Loucy (cell line): ENCODE data around the gene SPIN1.

ENCODE experiments used
- H2AFZ ChIP-seq: fragments of 200-600 bp; sonication (generic); 2 replicates; pipeline ENCODE4 v1.6.0; 2016; ENCODE audit warnings: antibody characterized with exemption, mild to moderate bottlenecking, low read length, moderate library complexity
- H3F3A ChIP-seq: fragments of 200-600 bp; 2 replicates; pipeline ENCODE4 v1.6.0; 2016; ENCODE audit warnings: antibody characterized with exemption, low read depth, mild to moderate bottlenecking
- H3K27me3 ChIP-seq: fragments of 200-600 bp; sonication (generic); 2 replicates; pipeline ENCODE4 v1.6.1; 2014; ENCODE audit warnings: low read length, mild to moderate bottlenecking; ENCODE audit not compliant: insufficient read depth, poor library complexity, severe bottlenecking
- H3K36me3 ChIP-seq: fragments of 200-600 bp; sonication (generic); 2 replicates; pipeline ENCODE4 v1.6.1; 2016; ENCODE audit warnings: low read length; ENCODE audit not compliant: insufficient read depth
- H3K4me1 ChIP-seq: fragments of 200-600 bp; sonication (generic); 2 replicates; pipeline ENCODE4 v1.5.1; 2014; ENCODE audit warnings: low read length, mild to moderate bottlenecking; ENCODE audit not compliant: insufficient read depth, poor library complexity, severe bottlenecking
- H3K4me2 ChIP-seq: fragments of 200-600 bp; sonication (generic); 2 replicates; pipeline ENCODE4 v1.6.0; 2014; ENCODE audit warnings: antibody characterized with exemption, low read length, low read depth, mild to moderate bottlenecking; ENCODE audit not compliant: poor library complexity, severe bottlenecking
- H3K4me3 ChIP-seq: fragments of 200-600 bp; sonication (generic); 2 replicates; pipeline ENCODE4 v1.5.1; 2014; ENCODE audit warnings: low read length, mild to moderate bottlenecking, mixed read lengths; ENCODE audit not compliant: poor library complexity, severe bottlenecking
- H3K79me2 ChIP-seq: fragments of 200-600 bp; sonication (generic); 2 replicates; pipeline ENCODE4 v1.6.1; 2014; ENCODE audit warnings: low read length; ENCODE audit not compliant: insufficient read depth
- H3K9ac ChIP-seq: fragments of 200-600 bp; sonication (generic); 2 replicates; pipeline ENCODE4 v1.6.0; 2014; ENCODE audit warnings: mild to moderate bottlenecking, low read depth, low read length, moderate library complexity; ENCODE audit not compliant: poor library complexity, severe bottlenecking
- H3K9me2 ChIP-seq: fragments of 200-600 bp; sonication (generic); replicated peaks from 2 replicates; pipeline ENCODE4 v1.6.1; 2016; ENCODE audit warnings: low read depth, low read length, mixed read lengths
- H3K9me3 ChIP-seq: fragments of 200-600 bp; sonication (generic); 2 replicates; pipeline ENCODE4 v1.6.1; 2014; ENCODE audit warnings: mild to moderate bottlenecking, antibody characterized with exemption, low read length, low read depth; ENCODE audit not compliant: insufficient read depth
- H4K20me1 ChIP-seq: fragments of 200-600 bp; sonication (generic); 2 replicates; pipeline ENCODE4 v1.6.0; 2014; ENCODE audit warnings: antibody characterized with exemption, low read length, mild to moderate bottlenecking; ENCODE audit not compliant: insufficient read depth, poor library complexity, severe bottlenecking
- EZH2phosphoT487 ChIP-seq: fragments of 200-600 bp; IDR thresholded peaks from 2 replicates; pipeline ENCODE4 v1.6.1; 2018; ENCODE audit warnings: antibody characterized with exemption, mild to moderate bottlenecking, moderate library complexity, borderline replicate concordance
- TF ChIP-seq, protein P1 (sequence below): fragments of 200-600 bp; sonication (generic); conservative IDR thresholded peaks from 2 replicates; pipeline ENCODE4 v1.5.1; 2014; ENCODE audit warnings: mild to moderate bottlenecking, antibody characterized with exemption, low read length

The SPIN1 gene

GRCh38 chr9:88392549-88392948 is 4.3 kb downstream of the SPIN1 start:
- Histone ChIP-seq H3K9me3 (no peaks in the 10 kb centered on the region), H3K36me3 (no peaks in the 10 kb centered on the region), H2AFZ (no peak overlapping the region), H3F3A (no peaks in the 10 kb centered on the region), H3K4me2 (peak overlapping the region; percentile 100), H3K27me3 (no peaks in the 10 kb centered on the region), H3K9me2 (no peaks in the 10 kb centered on the region), H3K79me2 (peaks cover 86% of the 10 kb centered on the region), H3K4me1 (peaks cover 57% of the 10 kb centered on the region), H3K4me3 (peak overlapping the region; percentile 99), H4K20me1 (peaks cover 78% of the 10 kb centered on the region), H3K9ac (peak overlapping the region; percentile 33)
- TF ChIP-seq, protein P1, sequence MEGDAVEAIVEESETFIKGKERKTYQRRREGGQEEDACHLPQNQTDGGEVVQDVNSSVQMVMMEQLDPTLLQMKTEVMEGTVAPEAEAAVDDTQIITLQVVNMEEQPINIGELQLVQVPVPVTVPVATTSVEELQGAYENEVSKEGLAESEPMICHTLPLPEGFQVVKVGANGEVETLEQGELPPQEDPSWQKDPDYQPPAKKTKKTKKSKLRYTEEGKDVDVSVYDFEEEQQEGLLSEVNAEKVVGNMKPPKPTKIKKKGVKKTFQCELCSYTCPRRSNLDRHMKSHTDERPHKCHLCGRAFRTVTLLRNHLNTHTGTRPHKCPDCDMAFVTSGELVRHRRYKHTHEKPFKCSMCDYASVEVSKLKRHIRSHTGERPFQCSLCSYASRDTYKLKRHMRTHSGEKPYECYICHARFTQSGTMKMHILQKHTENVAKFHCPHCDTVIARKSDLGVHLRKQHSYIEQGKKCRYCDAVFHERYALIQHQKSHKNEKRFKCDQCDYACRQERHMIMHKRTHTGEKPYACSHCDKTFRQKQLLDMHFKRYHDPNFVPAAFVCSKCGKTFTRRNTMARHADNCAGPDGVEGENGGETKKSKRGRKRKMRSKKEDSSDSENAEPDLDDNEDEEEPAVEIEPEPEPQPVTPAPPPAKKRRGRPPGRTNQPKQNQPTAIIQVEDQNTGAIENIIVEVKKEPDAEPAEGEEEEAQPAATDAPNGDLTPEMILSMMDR, result no peak
- no peak for TF ChIP-seq EZH2phosphoT487

DNA sequence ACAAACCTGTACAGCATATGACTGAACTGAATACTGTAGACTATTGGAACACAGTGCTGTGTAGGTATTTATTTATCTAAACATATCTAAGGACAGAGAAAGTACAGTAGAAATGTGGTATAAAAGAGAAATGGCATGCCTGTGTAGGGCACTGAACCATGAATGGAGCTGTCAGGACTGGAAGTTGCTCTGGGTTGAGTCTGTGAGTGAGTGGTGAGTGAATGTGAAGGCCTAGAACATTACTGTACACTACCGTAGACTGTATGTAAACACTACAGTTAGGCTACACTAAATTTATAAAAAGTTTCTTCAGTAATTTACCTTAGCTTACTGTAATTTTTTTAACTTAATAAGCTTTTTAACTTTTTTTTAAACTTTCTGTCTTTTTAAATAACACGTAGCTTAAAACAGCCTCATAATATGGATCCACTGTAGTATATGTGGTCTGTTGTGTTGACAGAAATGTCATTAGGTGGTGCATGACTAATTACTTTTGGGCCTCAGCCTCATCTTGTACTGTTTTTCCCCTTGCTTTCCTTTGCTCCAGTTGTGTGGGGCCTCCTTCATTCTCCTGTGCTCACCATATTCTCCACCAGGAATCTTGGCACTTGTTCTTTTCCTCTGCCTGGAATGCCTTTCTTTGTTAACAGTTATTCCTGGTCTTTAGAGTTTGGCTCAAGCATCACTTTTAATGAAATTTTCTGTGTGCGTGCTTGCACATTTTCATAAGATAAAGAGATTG is 8.8 kb downstream of the SPIN1 start:
- Histone ChIP-seq H3K4me2 (no peak overlapping the region), H2AFZ (no peak overlapping the region), H3K9ac (no peak overlapping the region), H4K20me1 (peaks cover 87% of the 10 kb centered on the region), H3K79me2 (peaks cover 99% of the 10 kb centered on the region), H3F3A (no peaks in the 10 kb centered on the region), H3K9me3 (no peaks in the 10 kb centered on the region), H3K27me3 (no peaks in the 10 kb centered on the region), H3K4me1 (peaks cover 23% of the 10 kb centered on the region), H3K4me3 (no peak overlapping the region), H3K36me3 (peaks cover 3% of the 10 kb centered on the region; the same call in 1 of the 2 replicates), H3K9me2 (no peaks in the 10 kb centered on the region)
- TF ChIP-seq, protein P1, result no peak
- TF ChIP-seq EZH2phosphoT487, result no peak

DNA sequence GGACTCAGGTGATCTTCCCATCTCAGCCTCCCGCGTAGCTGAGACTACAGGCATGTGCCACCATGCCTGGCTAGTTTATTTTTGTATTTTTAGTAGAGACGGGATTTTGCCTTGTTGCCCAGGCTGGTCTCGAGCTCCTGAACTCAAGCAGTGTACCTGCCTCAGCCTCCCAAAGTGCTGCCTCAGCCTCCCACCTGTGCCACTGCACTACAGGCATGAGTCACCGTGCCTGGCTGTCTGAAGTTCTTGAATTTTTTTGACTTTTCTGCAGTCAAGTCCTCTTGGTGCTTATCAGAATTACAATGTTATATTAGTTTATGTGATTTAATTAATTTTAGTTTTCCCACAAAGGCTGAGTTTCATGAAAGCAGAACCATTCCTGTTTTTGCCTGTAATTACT is 9.8 kb downstream of the SPIN1 start:
- peaks cover 99% of the 10 kb centered on the region for H3K79me2 ChIP-seq
- peaks cover 87% of the 10 kb centered on the region for H4K20me1 ChIP-seq

More for the DNA sequence above, 9.8 kb downstream of the SPIN1 start:
- Histone ChIP-seq H2AFZ (no peak overlapping the region), H3K27me3 (no peaks in the 10 kb centered on the region), H3K9me3 (no peaks in the 10 kb centered on the region), H3K36me3 (peaks cover 3% of the 10 kb centered on the region; the same call in 1 of the 2 replicates), H3K4me1 (peaks cover 13% of the 10 kb centered on the region), H3F3A (no peaks in the 10 kb centered on the region), H3K9ac (no peak overlapping the region), H3K4me3 (no peak overlapping the region), H3K4me2 (no peak overlapping the region), H3K9me2 (no peaks in the 10 kb centered on the region)
- TF ChIP-seq, protein P1, result no peak
- TF ChIP-seq EZH2phosphoT487, result no peak
